K562 (cell line): ENCODE data around the gene ICE2. TPM values are rescaled to one million over a fixed set of nuclear protein-coding genes. Genes with fewer than 3 reads are reported as not detected.

Experiments
- ATAC-seq: fragments of 200-7000 bp; cut with Tn5 transposase; 3 replicates; pipeline ENCODE4 v1.9.1; 2020; ENCODE audit warnings: moderate library complexity
- BruUV-seq: library from RNA; stranded (reverse); fragments of 400-500 nt; replicated peaks from 2 replicates; lab custom pipeline; 2021; lab: Mats Ljungman, UMichigan
- CTCF ChIA-PET: fragments of 300-600 bp; formaldehyde crosslinking; extraction: SDS; loops from one replicate; lab custom pipeline; 2021; ENCODE audit warnings: low intra/inter-chr PET ratio; lab: Yijun Ruan, JAX
- POLR2A ChIA-PET: fragments of 300-600, 350-650 bp; sonication (Branson Sonifier 250); formaldehyde crosslinking; extraction: SDS; loops from one replicate; lab custom pipeline; 2021; ENCODE audit warnings: antibody characterized with exemption, inconsistent platforms; lab: Yijun Ruan, JAX
- DNase-seq, 4 experiments: peaks; one replicate each; pipeline versions ENCODE4 v3.0.0 to v3.0.0-alpha.2; 2011 to 2018; ENCODE audit warnings: low spot score in 3 of 4, mixed read lengths in 3 of 4; ENCODE audit errors: extremely low read depth in 1 of 4
- FAIRE-seq: peaks from 2 replicates; lab custom pipeline; 2011; peaks lifted over from hg19 to GRCh38; lab: Jason Lieb, UNC
- H2AFZ ChIP-seq: 2 replicates; pipeline ENCODE4 v1.6.0; 2011; ENCODE audit warnings: low read depth, low read length, control low read depth, inconsistent platforms
- H3K27ac ChIP-seq: fragments of 200-600 bp; 3 replicates; pipeline ENCODE4 v1.8.0; 2011; ENCODE audit warnings: low read depth, mild to moderate bottlenecking, control low read depth, inconsistent platforms, low read length, moderate library complexity, mixed read lengths; ENCODE audit errors: extremely low read depth
- H3K27me3 ChIP-seq, 2 experiments: fragments of 300-600 bp in 1 of 2; 2 replicates in 1 of 2; 3 replicates in 1 of 2; pipeline versions ENCODE4 v1.6.0 to v1.8.0; 2011; ENCODE audit warnings: inconsistent platforms in 2 of 2, low read length in 2 of 2, mild to moderate bottlenecking in 1 of 2, mixed read lengths in 1 of 2, moderate library complexity in 1 of 2; ENCODE audit not compliant: control insufficient read depth in 2 of 2, insufficient read depth in 2 of 2
- H3K36me3 ChIP-seq: fragments of 300-600 bp; 3 replicates; pipeline ENCODE4 v1.8.0; 2011; ENCODE audit warnings: mild to moderate bottlenecking, low read length, inconsistent platforms; ENCODE audit not compliant: control insufficient read depth, insufficient read depth
- H3K4me1 ChIP-seq, 2 experiments: fragments of 200-600 bp in 1 of 2; replicated peaks in 1 of 2; 2 replicates in 1 of 2; 3 replicates in 1 of 2; pipeline versions ENCODE4 v1.5.1 to v1.8.0; 2011; ENCODE audit warnings: inconsistent platforms in 2 of 2, low read length in 2 of 2, mild to moderate bottlenecking in 1 of 2, mixed read lengths in 1 of 2, moderate library complexity in 1 of 2; ENCODE audit not compliant: control insufficient read depth in 2 of 2, insufficient read depth in 2 of 2
- H3K4me2 ChIP-seq: 2 replicates; pipeline ENCODE4 v1.6.1; 2011; ENCODE audit warnings: low read length, control low read depth, inconsistent platforms, mixed read lengths; ENCODE audit not compliant: insufficient read depth
- H3K4me3 ChIP-seq: fragments of 200-600 bp; sonication (generic), shearing (Covaris generic); 2 replicates; pipeline ENCODE4 v1.5.1; 2016; ENCODE audit warnings: control low read depth, inconsistent platforms
- H3K79me2 ChIP-seq: fragments of 200-600 bp; 3 replicates; pipeline ENCODE4 v1.8.0; 2011; ENCODE audit warnings: low read length, inconsistent platforms; ENCODE audit not compliant: control insufficient read depth, insufficient read depth
- H3K9ac ChIP-seq, 2 experiments: 2 replicates each; pipeline versions ENCODE4 v1.6.0 to v1.6.1; 2011; ENCODE audit warnings: low read depth in 2 of 2, low read length in 2 of 2, control low read depth in 1 of 2, inconsistent platforms in 1 of 2, mild to moderate bottlenecking in 1 of 2, mixed read lengths in 1 of 2; ENCODE audit not compliant: insufficient read depth in 1 of 2
- H3K9me1 ChIP-seq: one replicate; pipeline ENCODE4 v1.6.0; 2011; ENCODE audit warnings: inconsistent platforms, mild to moderate bottlenecking, low read length, moderate library complexity; ENCODE audit not compliant: control insufficient read depth, insufficient read depth
- H3K9me3 ChIP-seq: replicated peaks from 2 replicates; pipeline ENCODE4 v1.5.1; 2011; ENCODE audit warnings: low read depth, low read length, inconsistent platforms; ENCODE audit not compliant: control insufficient read depth, insufficient read depth
- H4K20me1 ChIP-seq: replicated peaks from 2 replicates; pipeline ENCODE4 v1.6.1; 2011; ENCODE audit warnings: low read length, inconsistent platforms, mixed read lengths; ENCODE audit not compliant: control insufficient read depth, insufficient read depth
- BRF2 ChIP-seq: IDR thresholded peaks from 3 replicates; pipeline ENCODE4 v1.6.1; 2011; ENCODE audit warnings: borderline replicate concordance, mild to moderate bottlenecking; ENCODE audit not compliant: insufficient read length, insufficient read depth
- COPS2 ChIP-seq: fragments of 450-650 bp; conservative IDR thresholded peaks from 2 replicates; pipeline ENCODE4 v1.6.1; 2016; ENCODE audit warnings: mild to moderate bottlenecking, moderate library complexity
- EP300 ChIP-seq: IDR thresholded peaks from 2 replicates; pipeline ENCODE4 v1.6.1; 2012; ENCODE audit warnings: low read length, improper control_type of control experiment
- HEY1 ChIP-seq: fragments of 250-450 bp; sonication (Bioruptor Pico); IDR thresholded peaks from 2 replicates; pipeline ENCODE4 v1.5.0; 2020; ENCODE audit warnings: mild to moderate bottlenecking, moderate library complexity, borderline replicate concordance
- MCM5 ChIP-seq: fragments of 450-650 bp; IDR thresholded peaks from 2 replicates; pipeline ENCODE4 v1.6.1; 2016; ENCODE audit warnings: low read depth
- MLX ChIP-seq, 2 experiments: fragments of 450-650 bp in 1 of 2; sonication (generic) in 1 of 2; formaldehyde crosslinking; conservative IDR thresholded peaks; 2 replicates each; pipeline versions ENCODE4 v1.4.0 to v1.8.1; 2020 to 2022; ENCODE audit warnings: mild to moderate bottlenecking in 1 of 2, missing genetic modification reagents in 1 of 2
- NCOA4 ChIP-seq: fragments of 450-650 bp; IDR thresholded peaks from 2 replicates; pipeline ENCODE4 v1.6.1; 2018; ENCODE audit warnings: mild to moderate bottlenecking; ENCODE audit not compliant: partially characterized antibody
- NFXL1 ChIP-seq: fragments of 450-650 bp; formaldehyde crosslinking; IDR thresholded peaks from 2 replicates; pipeline ENCODE4 v1.4.0; 2021; ENCODE audit warnings: mild to moderate bottlenecking
- SP1 ChIP-seq: sonication (generic); formaldehyde crosslinking; IDR thresholded peaks from 2 replicates; pipeline ENCODE4 v1.8.1; 2022; ENCODE audit warnings: mild to moderate bottlenecking, missing genetic modification reagents
- U2AF2 ChIP-seq: fragments of 200-400 bp; formaldehyde crosslinking; optimal IDR thresholded peaks from 2 replicates; pipeline ENCODE3; 2017; ENCODE audit warnings: low read depth, mild to moderate bottlenecking, low read length
- ZNF3 ChIP-seq: fragments of 250-450 bp; sonication (Bioruptor Pico); IDR thresholded peaks from 2 replicates; pipeline ENCODE4 v1.5.0; 2021; ENCODE audit warnings: mild to moderate bottlenecking, moderate library complexity
- WGBS: fragments of 100-300 bp; shearing (Covaris generic); methylation state at CpG from one replicate; pipeline ENCODE4 v1.1.6; 2016; ENCODE audit warnings: low coverage, mixed read lengths; ENCODE audit not compliant: insufficient coverage; ENCODE audit errors: missing lambda C conversion rate; 5-methylcytosine and 5-hydroxymethylcytosine counted together
- in situ Hi-C: fragments of 300-500 bp; cut with MboI; formaldehyde crosslinking; loops from 4 replicates; pipeline ENCODE4 v1.15.0; 2018; ENCODE audit warnings: inconsistent platforms, mixed read lengths
- intact Hi-C: fragments of 100-400 bp; cut with micrococcal nuclease; formaldehyde crosslinking; loops from 2 replicates; pipeline ENCODE4 v1.14.2; 2022
- polyA plus RNA-seq, 8 experiments: library from polyadenylated mRNA; depleted of rRNA in 4 of 8; stranded (reverse) in 5 of 8; unstranded in 3 of 8; fragments of >200 nt; fragmentation: Nextera tagmentation in 2 of 8; fragmentation: Illumina TruSeq in 1 of 8; extraction: Ambion mirVana in 2 of 8; extraction: Trizol in 1 of 8; gene quantifications; 2 replicates each; pipeline versions ENCODE4 v1.2.1 to v1.2.3, GENCODE V29; 2011 to 2014; ENCODE audit warnings: inconsistent platforms in 1 of 8, missing spikeins in 1 of 8
- total RNA-seq, 7 experiments: library from RNA; depleted of rRNA in 6 of 7; stranded (reverse); fragments of >200 nt in 6 of 7; fragmentation: Illumina TruSeq in 2 of 7; extraction: Trizol in 2 of 7; gene quantifications; 2 replicates each; pipeline versions ENCODE4 v1.2.1 to v1.2.3, GENCODE V29; 2011 to 2021; ENCODE audit warnings: low replicate concordance in 1 of 7

Gene ICE2
- total and polyA plus RNA-seq, 9 of the 15 experiments (the other 6 are each of a cell fraction or from before 2014, with no cell fraction given) = 21.8 to 87.9 (median 58.1) TPM

GRCh38 chr15:60476713-60477112 is 2.2 kb downstream of the ICE2 start:
- no peaks in the 10 kb centered on the region for H3K27me3 ChIP-seq
- peaks cover 0 to 11% of the 10 kb centered on the region in 2 experiments; a peak in 2 of 5 replicates for H3K4me1 ChIP-seq
- H3K4me2 ChIP-seq = peak overlapping the region; percentile 97
- DNase-seq = no peak
- peaks cover 46% of the 10 kb centered on the region for H3K36me3 ChIP-seq
- no peak for ATAC-seq
- no peak overlapping the region; the same call in 2 of the 3 replicates for H3K27ac ChIP-seq
- peaks cover 75% of the 10 kb centered on the region for H3K79me2 ChIP-seq
- H3K9me1 ChIP-seq = no peaks in the 10 kb centered on the region
- intact Hi-C loops (no loop called here), in situ Hi-C loops (no loop called here)
- no TSS peak for BruUV-seq
- H2AFZ ChIP-seq = no peak overlapping the region
- H3K4me3 ChIP-seq = peak overlapping the region; percentile 80
- TF ChIP-seq BRF2 = no peak
- no peak for TF ChIP-seq U2AF2
- TF ChIP-seq NCOA4 = no peak
- no peak for TF ChIP-seq SP1 (CRISPR knock-in tag)
- TF ChIP-seq ZNF3 (CRISPR knock-in tag) = no peak
- no peak for TF ChIP-seq EP300
- no peak for TF ChIP-seq HEY1
- no peak for TF ChIP-seq MCM5
- no peak for TF ChIP-seq MLX (CRISPR knock-in tag; conservative IDR thresholded peaks at IDR 0.05)
- no peak for TF ChIP-seq COPS2
- no peak for TF ChIP-seq NFXL1 (CRISPR knock-in tag)
- ChIA-PET POLR2A (interaction anchor here (0.8 to 1.0 kb wide), 2 partner anchors 28 to 59 kb away, joined by 3 read pairs; no protein-coding TSS in a partner anchor), CTCF (no interaction called here)
- H3K9me3 ChIP-seq = no peaks in the 10 kb centered on the region
- no peaks in the 10 kb centered on the region for H4K20me1 ChIP-seq
- no peak for FAIRE-seq
- peak overlapping the region in 1 of 2 experiments; percentile 97; a peak in 2 of 4 replicates for H3K9ac ChIP-seq
- WGBS = 29% methylated on average over 3 of the region's 3 CpGs
